GM12874 (cell line): ENCODE data around the gene WWOX.

ENCODE experiments used
- CTCF ChIP-seq: IDR thresholded peaks from 2 replicates; pipeline ENCODE4 v1.5.1; 2011; ENCODE audit warnings: low read depth, mild to moderate bottlenecking, control low read depth, low read length, moderate library complexity; ENCODE audit not compliant: insufficient read depth

WWOX gene

GRCh38 chr16:78838276-78838675, 738.8 kb downstream of the WWOX start:
- TF ChIP-seq CTCF, result no peak

GRCh38 chr16:78842950-78843349, 743.5 kb downstream of the WWOX start:
- no peak for TF ChIP-seq CTCF

- no peak for TF ChIP-seq CTCF
Measured at GRCh38 chr16:78843978-78844377, 744.5 kb downstream of the WWOX start.

- TF ChIP-seq CTCF, result no peak
Measured at GRCh38 chr16:78844682-78845081, 745.2 kb downstream of the WWOX start.

GRCh38 chr16:78851266-78851665, 751.8 kb downstream of the WWOX start:
- TF ChIP-seq CTCF, result no peak

GRCh38 chr16:78852081-78852635, 752.7 kb downstream of the WWOX start:
- no peak for TF ChIP-seq CTCF

- TF ChIP-seq CTCF, result no peak
Measured at GRCh38 chr16:78862022-78862421, 762.6 kb downstream of the WWOX start.

GRCh38 chr16:78866521-78866920, 767.1 kb downstream of the WWOX start:
- TF ChIP-seq CTCF, result no peak
